AG09319 (cell line): ENCODE data around the gene SASH1.

Experiments
- DNase-seq: peaks from one replicate; pipeline ENCODE4 v3.0.0-alpha.2; 2010; ENCODE audit warnings: low read depth; ENCODE audit errors: extremely low read depth
- TF ChIP-seq, protein P1 (sequence below): IDR thresholded peaks from 2 replicates; pipeline ENCODE4 v1.5.1; 2011; ENCODE audit warnings: low read depth, mild to moderate bottlenecking, inconsistent platforms, low read length, moderate library complexity

SASH1 gene

DNA sequence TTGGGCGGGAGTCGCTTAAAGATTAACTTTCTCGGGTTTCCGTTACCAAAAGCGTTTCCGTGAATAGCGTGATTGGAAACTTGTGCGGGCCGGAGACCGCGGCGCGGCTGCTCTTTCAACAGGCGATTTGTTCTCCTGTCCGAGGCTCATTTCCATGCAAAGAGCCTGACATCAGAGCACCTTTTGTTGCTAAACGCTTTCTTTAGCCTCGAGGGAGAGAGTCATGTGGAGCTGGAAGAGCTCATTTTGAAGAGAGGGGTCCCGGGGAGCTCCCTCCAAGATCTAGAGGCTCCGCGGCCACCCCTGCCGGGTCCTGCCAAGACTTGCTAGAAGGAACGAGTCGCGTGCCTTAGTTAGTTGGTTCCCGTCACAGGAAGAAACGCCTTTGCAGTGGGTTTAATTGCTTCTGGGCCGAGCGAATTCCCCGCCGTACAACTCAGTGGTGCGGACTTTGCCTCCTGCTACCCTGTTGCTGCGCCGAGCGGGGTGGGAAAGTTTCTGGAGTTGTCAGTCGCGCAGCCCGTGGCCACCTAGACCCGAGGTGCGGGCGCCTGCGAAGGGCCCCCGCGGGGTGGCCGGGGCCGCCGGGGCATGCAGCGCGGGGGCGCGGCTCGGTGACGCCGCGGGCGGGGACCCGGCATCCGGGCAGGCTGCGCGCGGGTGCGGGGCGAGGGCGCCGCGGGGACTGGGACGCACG is at the start of gene SASH1:
SASH1 (plus strand) TSS at position 489 of the 697 bp plus-strand sequence. CDS start 230 bp downstream, outside the sequence.
- TF ChIP-seq, protein P1, sequence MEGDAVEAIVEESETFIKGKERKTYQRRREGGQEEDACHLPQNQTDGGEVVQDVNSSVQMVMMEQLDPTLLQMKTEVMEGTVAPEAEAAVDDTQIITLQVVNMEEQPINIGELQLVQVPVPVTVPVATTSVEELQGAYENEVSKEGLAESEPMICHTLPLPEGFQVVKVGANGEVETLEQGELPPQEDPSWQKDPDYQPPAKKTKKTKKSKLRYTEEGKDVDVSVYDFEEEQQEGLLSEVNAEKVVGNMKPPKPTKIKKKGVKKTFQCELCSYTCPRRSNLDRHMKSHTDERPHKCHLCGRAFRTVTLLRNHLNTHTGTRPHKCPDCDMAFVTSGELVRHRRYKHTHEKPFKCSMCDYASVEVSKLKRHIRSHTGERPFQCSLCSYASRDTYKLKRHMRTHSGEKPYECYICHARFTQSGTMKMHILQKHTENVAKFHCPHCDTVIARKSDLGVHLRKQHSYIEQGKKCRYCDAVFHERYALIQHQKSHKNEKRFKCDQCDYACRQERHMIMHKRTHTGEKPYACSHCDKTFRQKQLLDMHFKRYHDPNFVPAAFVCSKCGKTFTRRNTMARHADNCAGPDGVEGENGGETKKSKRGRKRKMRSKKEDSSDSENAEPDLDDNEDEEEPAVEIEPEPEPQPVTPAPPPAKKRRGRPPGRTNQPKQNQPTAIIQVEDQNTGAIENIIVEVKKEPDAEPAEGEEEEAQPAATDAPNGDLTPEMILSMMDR: no peak
- DNase-seq: no peak

DNA sequence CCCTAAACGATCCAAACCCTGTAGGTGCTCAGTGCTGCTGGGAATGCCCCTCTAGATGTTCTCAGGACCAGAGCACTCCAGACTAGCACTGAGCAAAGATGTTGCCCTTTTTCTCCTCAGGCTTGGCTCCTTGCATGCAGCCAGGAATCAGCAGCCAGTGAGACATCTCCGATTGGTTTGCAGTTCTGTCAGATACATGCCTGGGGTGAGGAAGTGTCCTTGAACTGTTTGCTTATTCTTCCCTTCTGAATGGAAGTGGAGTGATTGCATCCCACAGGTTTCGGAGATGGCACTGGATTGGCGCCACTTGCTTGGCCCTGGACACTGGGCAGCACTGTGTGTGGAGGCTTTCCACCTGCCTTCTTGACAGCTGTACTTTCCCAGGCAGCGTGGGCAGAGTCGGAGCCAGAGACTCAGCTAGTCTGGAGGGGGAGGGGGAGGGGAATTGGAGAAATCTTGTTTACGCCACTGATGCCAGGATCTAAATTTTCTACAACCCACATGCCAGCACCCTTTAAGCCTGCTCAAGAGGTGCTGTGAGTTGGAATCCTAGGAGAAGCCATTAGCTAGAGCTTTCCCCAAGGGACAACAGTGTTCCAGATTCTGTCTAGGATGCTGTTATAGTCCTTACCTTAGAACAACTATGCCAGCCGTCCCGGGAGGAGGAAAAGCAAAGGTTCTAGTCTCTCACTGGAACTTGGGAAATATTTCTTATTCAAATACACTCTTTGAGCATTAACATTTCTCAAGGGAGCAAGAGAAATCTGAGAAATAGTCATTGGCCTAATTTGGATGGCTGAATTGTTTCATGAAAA is 49.2 kb upstream of the SASH1 start:
- TF ChIP-seq, protein P1: no peak
- no peak for DNase-seq

DNA sequence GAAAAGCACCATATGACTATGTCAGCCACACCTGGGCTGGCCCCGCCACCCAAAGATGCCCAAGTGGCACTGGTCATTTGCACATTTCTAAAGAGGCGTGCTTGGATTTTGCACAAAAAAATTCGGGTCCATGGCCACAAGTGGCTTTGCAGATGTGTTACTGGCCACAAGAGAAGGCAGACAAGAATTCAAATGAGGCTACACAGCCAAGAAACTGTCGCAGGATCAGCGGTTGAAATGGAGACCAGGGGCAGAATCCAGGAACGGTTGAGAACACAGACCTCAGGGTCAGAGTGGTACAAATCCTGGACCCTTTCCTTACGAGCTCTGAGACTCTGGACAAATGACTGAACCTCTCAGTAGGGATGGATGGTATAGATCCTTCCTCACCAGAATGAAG is 48.6 kb upstream of the SASH1 start:
- DNase-seq: no peak
- TF ChIP-seq, protein P1: no peak

DNA sequence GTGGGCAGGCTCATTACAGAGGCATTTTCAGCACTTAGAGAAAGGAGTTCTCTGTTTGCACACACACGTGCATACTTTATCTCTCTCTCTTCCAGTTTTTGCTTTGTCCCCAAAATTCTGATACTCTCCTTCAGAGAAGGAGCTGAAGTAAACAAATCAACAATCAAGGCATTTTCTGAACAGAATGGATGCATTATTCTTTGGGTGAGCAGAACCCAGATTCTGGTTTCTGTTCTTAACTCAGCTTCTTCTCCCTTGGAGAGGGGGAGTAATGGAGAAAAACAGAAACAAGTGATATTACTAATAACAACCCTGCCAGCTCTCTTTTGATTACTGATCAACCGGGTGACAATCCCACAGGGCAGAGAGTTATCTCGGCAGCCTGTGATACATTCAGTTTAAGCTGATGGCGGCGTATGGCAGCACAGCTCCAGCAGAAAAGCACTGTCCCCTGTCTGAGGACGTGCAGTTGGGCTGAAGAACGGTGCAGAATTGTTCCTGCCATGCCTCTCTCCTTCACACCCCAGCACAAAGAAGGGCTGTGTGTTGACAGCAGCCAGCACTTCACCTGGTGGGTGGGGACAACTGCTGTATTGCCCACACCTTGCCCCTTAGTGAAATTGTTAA is 47.3 kb upstream of the SASH1 start:
- TF ChIP-seq, protein P1: no peak
- no peak for DNase-seq

DNA sequence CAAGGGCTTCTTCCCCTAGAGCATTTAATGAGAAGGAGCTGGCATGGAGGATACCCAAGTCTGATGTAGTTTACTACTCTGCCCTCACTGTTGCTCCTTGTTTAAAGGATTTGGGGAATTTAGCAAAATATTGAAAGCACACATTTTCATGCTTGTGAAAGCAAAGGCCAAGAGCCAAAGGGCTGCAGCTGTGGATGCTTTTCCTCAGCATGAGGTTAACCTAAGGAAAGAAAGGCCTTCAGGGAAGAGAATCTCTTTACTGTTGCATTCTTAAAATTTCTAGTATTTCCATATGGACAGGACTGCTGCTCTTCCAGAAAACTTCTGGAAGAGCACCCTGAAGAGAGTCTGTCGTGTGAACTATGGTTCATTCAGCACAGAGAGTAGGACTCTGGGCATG is 45.9 kb upstream of the SASH1 start:
- TF ChIP-seq, protein P1: no peak
- DNase-seq: no peak

DNA sequence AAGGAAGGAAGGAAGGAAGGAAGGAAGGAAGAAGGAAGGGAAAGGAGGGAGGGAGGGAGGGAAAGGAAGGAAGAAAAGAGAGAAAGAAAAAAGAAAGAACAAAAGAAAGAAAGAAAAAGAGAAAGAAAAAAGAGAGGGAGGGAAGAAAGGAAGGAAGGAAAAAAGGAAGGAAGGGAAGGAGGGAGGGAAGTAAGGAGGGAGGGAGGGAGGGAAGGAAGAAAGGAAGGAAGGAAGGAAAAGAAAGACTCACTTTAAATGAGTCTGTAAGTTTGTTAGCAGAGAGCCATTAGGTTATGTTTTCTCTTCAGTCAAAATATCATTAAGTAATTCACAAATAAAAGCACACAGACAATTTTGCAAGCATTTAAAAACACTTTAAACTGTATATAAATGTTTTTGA is 44.0 kb upstream of the SASH1 start:
- DNase-seq: no peak
- TF ChIP-seq, protein P1: no peak

DNA sequence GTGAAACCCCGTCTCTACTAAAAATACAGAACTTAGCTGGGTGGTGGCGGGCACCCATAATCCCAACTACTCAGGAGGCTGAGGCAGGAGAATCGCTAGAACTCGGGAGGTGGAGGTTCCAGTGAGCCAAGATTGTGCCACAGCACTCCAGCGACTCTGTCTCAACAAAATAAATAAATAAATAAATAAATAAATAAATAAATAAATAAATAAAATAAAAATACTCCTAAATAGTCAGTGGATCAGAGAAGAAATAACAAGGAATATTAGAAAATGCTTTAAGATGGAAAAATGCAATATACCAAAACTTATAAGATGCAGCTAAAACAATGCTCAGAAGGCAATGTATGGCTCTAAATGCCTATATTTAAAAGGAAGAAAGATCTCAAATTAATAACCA is 39.0 kb upstream of the SASH1 start:
- TF ChIP-seq, protein P1: no peak
- no peak for DNase-seq
